Measurements from ENCODE around the gene ITGB2.

- no peak for TF ChIP-seq FOXJ3 (CRISPR knock-in tag; IDR thresholded peaks at IDR 0.05; ENCODE audit: borderline replicate concordance)
- TF ChIP-seq JUN (CRISPR knock-in tag; IDR thresholded peaks at IDR 0.05) = no peak
- TF ChIP-seq CTCF (IDR thresholded peaks at IDR 0.05) = no peak
- TF ChIP-seq ATF6 (CRISPR knock-in tag; IDR thresholded peaks at IDR 0.05) = no peak
- TF ChIP-seq NFE2L1 (CRISPR knock-in tag; IDR thresholded peaks at IDR 0.05) = no peak
- TF ChIP-seq CBFB (CRISPR knock-in tag; IDR thresholded peaks at IDR 0.05; ENCODE audit: low read depth) = no peak
- no peak for TF ChIP-seq MYBL2 (CRISPR knock-in tag; IDR thresholded peaks at IDR 0.05)
- no peak for TF ChIP-seq FOXK1 (CRISPR knock-in tag; IDR thresholded peaks at IDR 0.05)
- TF ChIP-seq ATF3 (CRISPR knock-in tag; conservative IDR thresholded peaks at IDR 0.05) = no peak
- TF ChIP-seq ATF2 (CRISPR knock-in tag; IDR thresholded peaks at IDR 0.05; ENCODE audit: borderline replicate concordance, low read depth) = no peak
- TF ChIP-seq ZNF317 (CRISPR knock-in tag; IDR thresholded peaks at IDR 0.05; ENCODE audit: borderline replicate concordance, low read depth) = no peak
- no peak for TF ChIP-seq KAT7 (CRISPR knock-in tag; IDR thresholded peaks at IDR 0.05; ENCODE audit: borderline replicate concordance)
- TF ChIP-seq CREB1 (CRISPR knock-in tag; IDR thresholded peaks at IDR 0.05) = no peak
- no peak for TF ChIP-seq AR (CRISPR knock-in tag; IDR thresholded peaks at IDR 0.05)
Measured at GRCh38 chr21:44871576-44872269, 49.0 kb downstream of the ITGB2 start.
